SK-N-SH (cell line): ENCODE results near the gene STIP1. TPM values are rescaled to one million over a fixed set of nuclear protein-coding genes. Genes with fewer than 3 reads are reported as not detected.

ENCODE experiments used
- CTCF ChIA-PET: fragments of 300-600, 350-600 bp; formaldehyde crosslinking; extraction: SDS; loops from one replicate; lab custom pipeline; 2021; lab: Yijun Ruan, JAX
- POLR2A ChIA-PET: fragments of 350-600 bp; sonication (Branson Sonifier 250); formaldehyde crosslinking; extraction: SDS; loops from one replicate; lab custom pipeline; 2020; ENCODE audit warnings: antibody characterized with exemption, inconsistent platforms; lab: Yijun Ruan, JAX
- DNase-seq: peaks from one replicate; pipeline ENCODE4 v3.0.0; 2012
- H2AFZ ChIP-seq: fragments of 200-600 bp; sonication (generic); 2 replicates; pipeline ENCODE4 v1.8.1; 2016; ENCODE audit warnings: antibody characterized with exemption, mild to moderate bottlenecking, low read depth
- H3F3A ChIP-seq: fragments of 200-600 bp; sonication (generic); replicated peaks from 2 replicates; pipeline ENCODE3; 2016; ENCODE audit warnings: antibody characterized with exemption, mild to moderate bottlenecking; ENCODE audit not compliant: insufficient read depth
- H3K27ac ChIP-seq, 2 experiments: fragments of 200-500 bp in 1 of 2; fragments of 200-600 bp in 1 of 2; sonication (Bioruptor generic) in 1 of 2; sonication (generic), shearing (Covaris generic) in 1 of 2; 2 replicates each; pipeline versions ENCODE4 v1.5.1 to v1.6.1; 2014 to 2016; ENCODE audit warnings: low read depth in 2 of 2, inconsistent platforms in 1 of 2, low read length in 1 of 2, mild to moderate bottlenecking in 1 of 2, mixed read lengths in 1 of 2
- H3K27me3 ChIP-seq: fragments of 200-600 bp; sonication (generic), shearing (Covaris generic); 2 replicates; pipeline ENCODE4 v1.6.1; 2016; ENCODE audit warnings: mixed run types; ENCODE audit not compliant: insufficient read depth
- H3K36me3 ChIP-seq, 2 experiments: fragments of 200-500 bp in 1 of 2; fragments of 200-600 bp in 1 of 2; sonication (Bioruptor generic) in 1 of 2; sonication (generic) in 1 of 2; replicated peaks in 1 of 2; 2 replicates each; pipeline versions ENCODE3 to v1.5.1; 2014 to 2016; ENCODE audit warnings: low read length in 1 of 2, mild to moderate bottlenecking in 1 of 2; ENCODE audit not compliant: insufficient read depth in 2 of 2, control insufficient read depth in 1 of 2
- H3K4me1 ChIP-seq, 2 experiments: fragments of 200-500 bp in 1 of 2; fragments of 200-600 bp in 1 of 2; sonication (Bioruptor generic) in 1 of 2; sonication (generic), shearing (Covaris generic) in 1 of 2; 2 replicates each; pipeline versions ENCODE4 v1.5.1 to v1.6.1; 2014 to 2016; ENCODE audit warnings: low read depth in 1 of 2, low read length in 1 of 2, mixed run types in 1 of 2; ENCODE audit not compliant: insufficient read depth in 2 of 2, control insufficient read depth in 1 of 2
- H3K4me2 ChIP-seq: fragments of 200-600 bp; sonication (generic), shearing (Covaris generic); 2 replicates; pipeline ENCODE4 v1.6.1; 2017; ENCODE audit warnings: mixed run types
- H3K4me3 ChIP-seq, 2 experiments: fragments of 200-500 bp in 1 of 2; fragments of 200-600 bp in 1 of 2; sonication (Bioruptor generic) in 1 of 2; sonication (generic), shearing (Covaris generic) in 1 of 2; 2 replicates each; pipeline versions ENCODE4 v1.5.1 to v1.8.1; 2014 to 2016; ENCODE audit warnings: low read depth in 2 of 2, inconsistent platforms in 1 of 2, low read length in 1 of 2, mild to moderate bottlenecking in 1 of 2, mixed read lengths in 1 of 2, moderate library complexity in 1 of 2
- H3K79me2 ChIP-seq: fragments of 200-600 bp; sonication (generic); 2 replicates; pipeline ENCODE4 v1.8.1; 2017; ENCODE audit warnings: mild to moderate bottlenecking; ENCODE audit not compliant: insufficient read depth
- H3K9ac ChIP-seq: fragments of 200-600 bp; sonication (generic); 2 replicates; pipeline ENCODE4 v1.6.1; 2017; ENCODE audit warnings: mixed run types
- H3K9me2 ChIP-seq: fragments of 200-600 bp; sonication (generic); 2 replicates; pipeline ENCODE4 v1.6.1; 2017; ENCODE audit warnings: mixed run types
- H3K9me3 ChIP-seq: fragments of 200-600 bp; sonication (generic); 2 replicates; pipeline ENCODE4 v1.6.1; 2017; ENCODE audit warnings: mixed run types, mild to moderate bottlenecking, moderate library complexity
- H4K20me1 ChIP-seq: fragments of 200-600 bp; sonication (generic); 2 replicates; pipeline ENCODE4 v1.6.1; 2017; ENCODE audit warnings: mild to moderate bottlenecking, mixed run types; ENCODE audit not compliant: insufficient read depth
- CHD2 ChIP-seq: fragments of 150-350 bp; IDR thresholded peaks from 2 replicates; pipeline ENCODE4 v1.6.1; 2018; ENCODE audit warnings: low read length; ENCODE audit not compliant: partially characterized antibody
- JUND ChIP-seq: IDR thresholded peaks from 2 replicates; pipeline ENCODE4 v1.4.0; 2012
- MEF2A ChIP-seq: IDR thresholded peaks from 2 replicates; pipeline ENCODE4 v1.4.0; 2012; ENCODE audit warnings: low read depth, borderline replicate concordance
- MXI1 ChIP-seq: IDR thresholded peaks from 2 replicates; pipeline ENCODE4 v1.6.1; 2012; ENCODE audit warnings: mild to moderate bottlenecking, low read depth, low read length, improper control_type of control experiment
- NFIC ChIP-seq: IDR thresholded peaks from 2 replicates; pipeline ENCODE4 v1.4.0; 2012; ENCODE audit warnings: borderline replicate concordance
- RAD21 ChIP-seq: IDR thresholded peaks from 2 replicates; pipeline ENCODE4 v1.6.1; 2012; ENCODE audit warnings: mild to moderate bottlenecking, low read length
- RXRA ChIP-seq: IDR thresholded peaks from 2 replicates; pipeline ENCODE4 v1.4.0; 2012; ENCODE audit warnings: low read depth, mild to moderate bottlenecking, borderline replicate concordance
- SMC3 ChIP-seq: IDR thresholded peaks from 2 replicates; pipeline ENCODE4 v1.6.1; 2012; ENCODE audit warnings: low read depth, low read length, improper control_type of control experiment
- TAF1 ChIP-seq: IDR thresholded peaks from 2 replicates; pipeline ENCODE4 v1.6.1; 2012; ENCODE audit warnings: low read depth, mild to moderate bottlenecking, low read length, moderate library complexity, borderline replicate concordance
- TCF12 ChIP-seq: IDR thresholded peaks from 2 replicates; pipeline ENCODE4 v1.4.0; 2012
- TEAD4 ChIP-seq: IDR thresholded peaks from 2 replicates; pipeline ENCODE4 v1.4.0; 2012; ENCODE audit warnings: mild to moderate bottlenecking, borderline replicate concordance; ENCODE audit not compliant: insufficient read depth
- YY1 ChIP-seq: IDR thresholded peaks from 2 replicates; pipeline ENCODE4 v1.4.0; 2012; ENCODE audit warnings: low read depth, mild to moderate bottlenecking
- WGBS: methylation state at CpG from one replicate; pipeline ENCODE4 v1.1.6; 2017; ENCODE audit warnings: low lambda C conversion rate; 5-methylcytosine and 5-hydroxymethylcytosine counted together
- polyA plus RNA-seq, 3 experiments: library from polyadenylated mRNA; depleted of rRNA; stranded (reverse); fragments of >200 nt; gene quantifications; 2 replicates each; pipeline ENCODE4 v1.2.3, GENCODE V29; 2012
- TF ChIP-seq, protein P1 (sequence below): IDR thresholded peaks from 2 replicates; pipeline ENCODE4 v1.4.0; 2012; ENCODE audit warnings: low read depth, borderline replicate concordance
- TF ChIP-seq, protein P2 (sequence below): IDR thresholded peaks from 2 replicates; pipeline ENCODE4 v1.4.0; 2012; ENCODE audit warnings: low read depth, borderline replicate concordance
- TF ChIP-seq, protein P3 (sequence below): IDR thresholded peaks from 2 replicates; pipeline ENCODE4 v1.6.1; 2012; ENCODE audit warnings: mild to moderate bottlenecking, low read depth, low read length, moderate library complexity

Gene STIP1
- polyA plus RNA-seq, 1 of the 3 experiments (the other 2 are of a cell fraction) = 163 TPM

DNA sequence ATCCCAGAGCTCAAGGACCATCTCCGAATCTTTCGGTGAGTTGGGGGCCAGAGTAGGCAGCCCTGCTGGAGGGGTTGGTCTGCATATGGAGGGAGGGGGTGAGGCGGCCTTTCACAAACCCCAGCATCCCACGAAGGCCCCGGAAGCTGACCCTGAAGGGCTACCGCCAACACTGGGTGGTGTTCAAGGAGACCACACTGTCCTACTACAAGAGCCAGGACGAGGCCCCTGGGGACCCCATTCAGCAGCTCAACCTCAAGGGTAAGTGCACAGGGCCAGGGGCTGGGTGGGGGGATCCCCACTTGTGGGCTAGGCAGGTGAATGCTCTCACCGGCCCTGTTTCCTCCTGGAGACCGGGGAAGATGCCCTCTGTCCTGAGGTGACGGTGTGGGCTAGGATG, 33.8 kb downstream of the STIP1 start:
- Histone ChIP-seq H3K79me2 (no peaks in the 10 kb centered on the region), H3K4me3 (no peak overlapping the region), H3K9ac (no peak overlapping the region), H3K36me3 (peaks cover 0 to 10% of the 10 kb centered on the region in 2 experiments), H3K4me1 (peaks cover 3 to 20% of the 10 kb centered on the region in 2 experiments; a peak in 1 of 4 replicates), H3K9me2 (no peaks in the 10 kb centered on the region), H3K4me2 (no peak overlapping the region), H3K27ac (no peak overlapping the region; a peak in 1 of 4 replicates), H4K20me1 (no peaks in the 10 kb centered on the region), H3K9me3 (no peaks in the 10 kb centered on the region), H3K27me3 (no peaks in the 10 kb centered on the region), H2AFZ (no peak overlapping the region), H3F3A (peaks cover 2% of the 10 kb centered on the region)
- ChIA-PET POLR2A (interaction anchor here (0.6 to 1.7 kb wide), 5 partner anchors 10 to 1329 kb away, joined by 3 to 5 read pairs (median 3); partner anchors contain the start of gene STIP1), CTCF (interaction anchor here (0.7 to 5.7 kb wide), 4 partner anchors 10 to 135 kb away, joined by 3 to 50 read pairs (median 4); partner anchors contain the start of gene FERMT3)
- DNase-seq = no peak
- WGBS = no CpG with 5 or more reads among the region's 10 CpGs
- TF ChIP-seq, protein P1, sequence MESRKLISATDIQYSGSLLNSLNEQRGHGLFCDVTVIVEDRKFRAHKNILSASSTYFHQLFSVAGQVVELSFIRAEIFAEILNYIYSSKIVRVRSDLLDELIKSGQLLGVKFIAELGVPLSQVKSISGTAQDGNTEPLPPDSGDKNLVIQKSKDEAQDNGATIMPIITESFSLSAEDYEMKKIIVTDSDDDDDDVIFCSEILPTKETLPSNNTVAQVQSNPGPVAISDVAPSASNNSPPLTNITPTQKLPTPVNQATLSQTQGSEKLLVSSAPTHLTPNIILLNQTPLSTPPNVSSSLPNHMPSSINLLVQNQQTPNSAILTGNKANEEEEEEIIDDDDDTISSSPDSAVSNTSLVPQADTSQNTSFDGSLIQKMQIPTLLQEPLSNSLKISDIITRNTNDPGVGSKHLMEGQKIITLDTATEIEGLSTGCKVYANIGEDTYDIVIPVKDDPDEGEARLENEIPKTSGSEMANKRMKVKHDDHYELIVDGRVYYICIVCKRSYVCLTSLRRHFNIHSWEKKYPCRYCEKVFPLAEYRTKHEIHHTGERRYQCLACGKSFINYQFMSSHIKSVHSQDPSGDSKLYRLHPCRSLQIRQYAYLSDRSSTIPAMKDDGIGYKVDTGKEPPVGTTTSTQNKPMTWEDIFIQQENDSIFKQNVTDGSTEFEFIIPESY = no peak
- no peak for TF ChIP-seq NFIC
- TF ChIP-seq CHD2 = no peak
- TF ChIP-seq RXRA = no peak
- TF ChIP-seq, protein P2, sequence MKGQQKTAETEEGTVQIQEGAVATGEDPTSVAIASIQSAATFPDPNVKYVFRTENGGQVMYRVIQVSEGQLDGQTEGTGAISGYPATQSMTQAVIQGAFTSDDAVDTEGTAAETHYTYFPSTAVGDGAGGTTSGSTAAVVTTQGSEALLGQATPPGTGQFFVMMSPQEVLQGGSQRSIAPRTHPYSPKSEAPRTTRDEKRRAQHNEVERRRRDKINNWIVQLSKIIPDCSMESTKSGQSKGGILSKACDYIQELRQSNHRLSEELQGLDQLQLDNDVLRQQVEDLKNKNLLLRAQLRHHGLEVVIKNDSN = no peak
- no peak for TF ChIP-seq TAF1
- no peak for TF ChIP-seq JUND
- no peak for TF ChIP-seq RAD21
- no peak for TF ChIP-seq YY1
- TF ChIP-seq SMC3 = no peak
- TF ChIP-seq MEF2A = no peak
- no peak for TF ChIP-seq MXI1
- TF ChIP-seq TEAD4 = no peak
- TF ChIP-seq, protein P3, sequence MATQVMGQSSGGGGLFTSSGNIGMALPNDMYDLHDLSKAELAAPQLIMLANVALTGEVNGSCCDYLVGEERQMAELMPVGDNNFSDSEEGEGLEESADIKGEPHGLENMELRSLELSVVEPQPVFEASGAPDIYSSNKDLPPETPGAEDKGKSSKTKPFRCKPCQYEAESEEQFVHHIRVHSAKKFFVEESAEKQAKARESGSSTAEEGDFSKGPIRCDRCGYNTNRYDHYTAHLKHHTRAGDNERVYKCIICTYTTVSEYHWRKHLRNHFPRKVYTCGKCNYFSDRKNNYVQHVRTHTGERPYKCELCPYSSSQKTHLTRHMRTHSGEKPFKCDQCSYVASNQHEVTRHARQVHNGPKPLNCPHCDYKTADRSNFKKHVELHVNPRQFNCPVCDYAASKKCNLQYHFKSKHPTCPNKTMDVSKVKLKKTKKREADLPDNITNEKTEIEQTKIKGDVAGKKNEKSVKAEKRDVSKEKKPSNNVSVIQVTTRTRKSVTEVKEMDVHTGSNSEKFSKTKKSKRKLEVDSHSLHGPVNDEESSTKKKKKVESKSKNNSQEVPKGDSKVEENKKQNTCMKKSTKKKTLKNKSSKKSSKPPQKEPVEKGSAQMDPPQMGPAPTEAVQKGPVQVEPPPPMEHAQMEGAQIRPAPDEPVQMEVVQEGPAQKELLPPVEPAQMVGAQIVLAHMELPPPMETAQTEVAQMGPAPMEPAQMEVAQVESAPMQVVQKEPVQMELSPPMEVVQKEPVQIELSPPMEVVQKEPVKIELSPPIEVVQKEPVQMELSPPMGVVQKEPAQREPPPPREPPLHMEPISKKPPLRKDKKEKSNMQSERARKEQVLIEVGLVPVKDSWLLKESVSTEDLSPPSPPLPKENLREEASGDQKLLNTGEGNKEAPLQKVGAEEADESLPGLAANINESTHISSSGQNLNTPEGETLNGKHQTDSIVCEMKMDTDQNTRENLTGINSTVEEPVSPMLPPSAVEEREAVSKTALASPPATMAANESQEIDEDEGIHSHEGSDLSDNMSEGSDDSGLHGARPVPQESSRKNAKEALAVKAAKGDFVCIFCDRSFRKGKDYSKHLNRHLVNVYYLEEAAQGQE = no peak
- TF ChIP-seq TCF12 = no peak
